Suppressor macrophage treated with lipopolysaccharide for 1 hour (primary cell): ENCODE measurements around the gene RAD54L.
"Not testable (repeated sequence)": the region's sequence is repeated elsewhere in the genome, so short reads cannot be mapped to it uniquely, and the experiment has no call there.

Experiments
- DNase-seq, 3 donors: peaks; one replicate each; pipeline ENCODE4 v3.0.0-alpha.2; 2020 to 2022

Gene RAD54L

DNA sequence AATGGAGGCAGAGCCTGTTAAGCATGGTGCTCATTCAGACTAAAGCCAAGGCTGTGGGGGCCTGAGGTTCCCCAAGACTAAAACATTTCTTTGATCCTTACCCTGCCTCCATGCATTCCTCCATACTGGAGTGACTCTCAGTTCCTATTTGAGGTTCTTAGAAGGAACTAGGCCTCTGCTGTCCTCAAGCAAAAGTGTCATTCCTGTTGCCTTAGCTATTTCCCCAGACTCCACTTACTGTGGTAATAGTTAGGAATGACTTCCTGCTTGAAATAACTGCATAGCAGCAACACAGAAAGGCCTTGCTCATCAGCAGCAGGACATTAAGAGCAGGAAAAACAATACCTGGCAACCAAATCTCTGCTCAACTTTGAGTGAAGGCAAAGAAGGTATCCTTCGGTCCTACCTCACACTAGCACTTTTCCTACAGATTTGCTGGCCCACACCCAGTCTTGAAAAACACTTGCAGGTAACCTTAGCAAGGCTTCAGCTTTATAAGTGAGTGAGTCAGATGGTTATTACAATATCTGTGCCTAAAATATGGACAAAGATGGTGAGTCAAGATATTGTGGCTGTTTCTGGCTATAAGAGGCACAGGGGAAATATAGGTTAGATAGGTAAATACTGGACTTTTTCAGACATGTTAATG, 41.0 kb downstream of the RAD54L start:
- peak; percentile 44 to 53 (median 47) for DNase-seq

DNA sequence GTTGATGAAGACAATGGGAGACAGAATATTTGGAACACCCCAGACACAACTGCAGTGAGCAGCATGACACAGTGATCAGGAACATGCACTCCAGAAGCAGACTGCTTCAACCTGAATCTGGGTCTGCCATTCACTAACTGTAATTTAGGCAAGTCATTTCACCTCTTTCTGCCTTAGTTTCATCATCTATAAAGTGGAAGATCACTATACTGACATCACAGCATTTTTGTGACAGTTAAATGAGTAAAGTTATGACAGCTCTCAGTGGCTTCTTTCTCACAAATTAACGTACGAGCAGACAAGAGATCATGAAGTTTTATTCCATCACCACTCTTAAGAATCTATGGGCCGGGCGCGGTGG, 41.6 kb downstream of the RAD54L start:
- DNase-seq: no peak

DNA sequence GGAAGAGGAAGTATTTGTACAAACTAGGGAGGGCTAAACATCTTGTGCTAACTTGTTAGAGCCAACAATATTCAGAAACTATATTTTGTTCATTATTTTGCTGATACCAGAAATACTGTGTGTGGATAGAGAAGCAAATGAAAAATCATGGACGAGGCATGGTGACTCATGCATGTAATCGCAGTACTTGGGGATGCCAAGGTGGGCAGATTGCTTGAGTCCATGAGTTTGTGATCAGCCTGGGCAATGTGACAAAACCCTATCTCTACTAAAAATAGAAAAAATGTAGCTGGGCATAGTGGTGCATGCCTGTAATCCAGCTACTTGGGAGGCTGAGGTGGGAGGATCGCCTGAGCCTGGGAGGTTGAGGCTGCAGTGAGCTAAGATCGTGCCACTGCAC, 42.4 kb downstream of the RAD54L start:
- no peak for DNase-seq

DNA sequence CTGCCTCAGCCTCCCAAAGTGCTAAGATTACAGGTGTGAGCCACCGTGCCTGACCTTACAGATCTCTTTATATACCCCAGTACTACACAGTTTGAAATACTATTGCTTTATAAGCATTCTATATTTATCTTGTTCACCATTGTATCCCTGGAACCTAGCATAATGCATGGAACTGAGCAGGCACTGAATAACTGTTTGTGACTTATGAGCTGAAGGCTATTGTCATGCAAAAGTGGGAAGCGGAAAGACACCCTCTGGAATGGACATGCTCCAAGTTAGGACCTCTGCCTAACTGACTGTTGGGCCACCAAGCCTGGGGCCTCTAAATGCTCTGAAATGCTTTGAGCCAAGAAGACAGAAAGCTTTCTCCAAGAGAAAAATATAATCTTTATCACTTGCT, 47.7 kb downstream of the RAD54L start:
- DNase-seq: no peak

DNA sequence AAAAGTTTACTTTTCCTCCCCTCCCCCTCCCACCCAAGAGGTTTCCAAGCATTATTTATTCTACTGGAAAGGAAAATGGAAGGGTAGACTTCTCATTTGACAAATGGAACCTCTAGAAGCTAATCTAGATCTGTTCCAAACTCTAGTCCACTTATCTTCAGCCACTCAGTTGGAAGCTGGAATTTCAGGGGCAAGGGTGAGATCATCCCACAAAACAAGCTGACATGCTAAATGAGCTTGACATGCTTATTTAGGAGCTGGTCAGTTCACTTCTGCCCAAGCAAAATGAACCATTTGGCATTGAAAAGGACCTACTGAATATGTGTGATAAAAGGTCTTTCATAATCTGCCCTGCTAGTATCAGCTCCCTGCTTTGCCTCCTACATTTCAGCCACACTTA, 50.8 kb downstream of the RAD54L start:
- DNase-seq: no peak

DNA sequence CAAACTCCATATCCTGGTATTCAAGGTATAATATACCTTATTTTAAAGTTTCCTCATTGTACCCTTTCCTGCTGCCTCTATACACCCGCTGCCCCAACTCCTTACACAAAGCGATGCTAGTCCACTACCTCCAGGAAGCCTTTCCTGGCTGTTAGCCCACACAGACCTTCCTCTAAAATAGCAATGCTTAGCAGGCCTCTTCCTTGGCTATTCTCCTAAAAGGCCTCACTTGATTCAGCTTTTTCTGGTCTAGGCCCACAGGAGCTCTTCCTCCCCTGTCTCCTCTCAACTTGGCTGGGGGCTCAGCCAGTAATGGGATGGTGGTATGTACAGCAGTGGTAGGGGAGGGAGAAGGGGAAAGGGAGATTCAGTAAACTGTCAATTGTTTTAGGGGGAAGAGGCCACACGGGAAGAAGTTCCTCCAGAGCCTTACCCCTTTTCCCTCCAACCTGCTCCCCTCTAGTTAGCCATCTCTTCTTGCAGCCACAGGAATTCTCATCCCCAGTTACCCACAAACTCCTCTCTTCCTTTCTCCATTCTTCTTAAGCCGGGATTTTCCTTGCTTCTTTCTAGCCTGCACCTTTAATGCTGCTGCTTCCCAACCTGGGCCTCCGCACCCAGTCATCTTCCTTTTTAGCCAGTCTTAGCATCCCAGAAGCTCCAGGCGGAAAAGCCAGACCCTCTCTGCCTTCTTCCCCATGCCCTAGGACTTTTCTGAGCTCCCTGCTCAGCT, 53.3 kb downstream of the RAD54L start:
- peak in 1 of 3 donors; percentile 13 for DNase-seq

DNA sequence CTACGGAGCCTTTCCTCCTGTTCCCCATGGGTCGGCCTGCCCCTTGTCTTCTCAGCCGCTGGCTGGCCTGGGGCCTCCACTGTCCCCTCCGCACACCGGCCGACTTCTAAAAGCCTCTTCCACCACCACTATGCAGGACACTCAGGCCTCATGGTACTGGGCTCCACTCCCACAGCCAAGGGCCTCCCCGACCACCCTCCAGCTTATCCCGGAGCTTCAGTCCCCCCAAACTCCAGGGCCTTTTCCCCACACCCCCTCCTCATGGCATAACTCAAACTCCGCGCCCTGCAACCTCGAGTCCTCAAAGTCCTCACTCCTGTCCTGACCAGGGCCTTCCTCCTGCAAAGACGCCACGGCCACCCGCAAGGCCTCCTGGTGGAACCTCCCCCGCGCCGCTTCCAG, 53.8 kb downstream of the RAD54L start:
- peak in 1 of 3 donors; percentile 34 for DNase-seq

DNA sequence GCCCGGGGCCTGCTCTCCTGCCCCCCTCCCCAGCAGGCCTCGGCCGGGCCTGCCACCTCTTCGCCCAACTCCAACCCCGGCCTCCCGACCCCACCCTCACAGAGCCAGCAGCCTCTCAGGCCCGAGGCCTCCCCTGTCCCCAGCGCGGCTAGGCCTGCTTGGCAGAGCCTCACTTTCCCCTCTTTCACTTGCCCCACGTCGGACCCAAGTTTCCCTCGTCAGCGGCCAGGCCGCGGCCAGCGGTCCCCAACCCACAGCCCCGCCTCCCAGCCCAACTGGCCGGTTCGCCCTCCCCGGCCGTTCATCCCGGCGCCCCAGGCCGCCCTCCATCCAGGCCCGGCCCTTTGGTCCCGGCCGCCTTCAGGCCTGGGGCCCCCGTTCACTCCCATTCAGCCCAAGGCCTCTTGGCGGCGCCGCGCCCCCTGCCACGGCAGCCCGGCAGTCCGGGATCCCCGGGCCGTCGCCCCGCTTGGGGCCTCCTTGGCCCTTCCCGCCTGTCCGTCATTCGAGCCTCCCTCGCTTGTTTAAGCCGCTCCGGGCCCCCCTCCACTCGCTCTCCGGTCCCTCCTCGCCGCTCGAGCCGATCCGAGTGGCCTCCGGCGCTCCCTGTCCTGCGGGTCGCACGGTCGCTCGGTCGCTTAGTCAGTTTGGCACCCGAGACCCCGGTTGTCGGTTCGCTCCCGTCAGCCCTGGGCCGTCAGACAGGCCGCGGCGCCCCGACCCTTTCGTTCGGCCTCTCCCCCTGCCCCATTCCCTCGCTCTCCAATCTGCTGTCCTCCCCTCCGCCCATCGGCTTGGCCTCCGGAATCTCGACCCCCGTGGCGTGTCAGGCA, 54.5 kb downstream of the RAD54L start:
- peak; percentile 73 to 88 (median 74) for DNase-seq

DNA sequence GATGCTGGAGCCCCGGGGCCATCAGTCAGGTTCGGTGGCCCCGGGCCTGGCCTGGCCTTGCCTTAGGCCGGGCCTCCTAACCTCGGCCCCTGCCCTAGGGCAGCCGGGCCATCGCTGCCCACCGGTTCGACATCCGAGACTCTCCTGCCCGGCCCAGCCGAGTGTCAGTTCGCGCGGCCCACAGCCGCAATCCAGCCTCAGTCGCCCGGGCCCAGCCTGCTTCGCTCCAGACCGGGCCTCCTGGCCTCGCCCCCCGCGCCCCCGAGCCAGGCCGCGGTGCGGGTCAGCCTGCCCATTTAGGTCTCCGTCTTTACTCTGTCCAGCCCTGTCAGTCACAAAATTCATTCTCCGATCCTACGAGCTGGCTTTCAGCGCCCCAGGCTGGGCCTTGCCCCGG, 55.1 kb downstream of the RAD54L start:
- DNase-seq: peak; percentile 30 to 66 (median 42)

DNA sequence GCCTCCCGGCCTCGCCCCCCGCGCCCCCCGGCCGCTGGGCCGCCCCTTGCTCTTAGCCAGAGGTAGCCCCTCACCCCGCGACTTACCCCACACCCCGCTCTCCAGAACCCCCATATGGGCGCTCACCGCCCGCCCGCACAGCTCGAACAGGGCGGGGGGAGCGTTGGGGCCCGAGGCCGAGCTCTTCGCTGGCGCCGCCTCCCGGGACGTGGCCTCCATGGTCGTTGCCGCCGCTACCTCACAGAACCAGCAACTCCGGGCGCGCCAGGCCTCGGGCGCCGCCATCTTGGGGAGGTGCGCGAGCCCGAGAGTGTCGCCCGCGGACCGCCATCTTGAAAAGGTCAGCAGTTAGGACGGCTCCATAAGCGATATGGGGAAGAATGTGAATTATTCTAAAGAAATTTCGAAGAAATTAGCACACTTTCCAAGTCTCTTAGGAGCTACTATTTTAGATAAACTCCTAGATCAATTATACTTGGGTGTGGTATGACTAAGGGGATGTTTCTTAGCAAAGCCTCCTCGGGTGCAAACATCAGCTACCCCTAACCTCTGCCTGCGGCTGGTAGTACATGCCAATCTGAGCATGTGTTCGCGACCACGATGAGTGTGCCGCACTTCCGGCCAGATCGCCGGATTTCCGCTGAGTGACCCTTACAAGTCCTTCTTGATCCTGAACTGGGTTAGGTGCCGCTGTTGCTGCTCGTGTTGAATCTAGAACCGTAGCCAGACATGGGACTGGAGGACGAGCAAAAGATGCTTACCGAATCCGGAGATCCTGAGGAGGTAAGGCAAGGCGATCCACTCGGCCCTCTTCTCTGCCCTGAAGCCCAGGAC, 55.7 kb downstream of the RAD54L start, which contains the start of the genes LRRC41 and UQCRH:
TSS of gene LRRC41 (minus strand) at position 579 of the 834 bp plus-strand sequence. CDS start at position 285, 294 bp downstream.
TSS of gene UQCRH (plus strand) at position 661 of the 834 bp plus-strand sequence. CDS start at position 730, 69 bp downstream.
- peak; percentile 98 for DNase-seq

DNA sequence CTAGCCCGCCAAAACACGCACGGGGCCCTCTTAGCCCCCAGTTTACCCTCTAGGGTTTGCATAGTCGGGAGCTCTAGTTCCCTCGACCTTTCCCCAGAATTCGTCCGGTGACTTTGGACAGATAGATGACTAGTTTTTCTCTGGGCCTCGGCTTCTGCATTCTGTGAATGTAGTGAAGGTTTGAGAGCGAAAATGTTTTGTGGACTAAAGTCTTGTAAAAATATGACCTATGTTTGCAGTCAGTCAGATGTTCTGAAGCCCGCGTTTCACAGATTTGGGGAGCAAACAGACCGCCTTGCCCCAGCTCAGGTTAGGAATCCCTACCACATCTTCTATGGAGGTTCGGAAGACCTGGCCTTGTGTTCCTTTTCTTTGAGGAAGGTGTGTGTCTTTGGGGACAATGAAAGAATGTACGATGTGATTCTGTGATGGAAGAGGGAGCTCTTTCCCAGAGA, 56.3 kb downstream of the RAD54L start:
- peak in 2 of 3 donors; percentile 10 to 25 for DNase-seq

DNA sequence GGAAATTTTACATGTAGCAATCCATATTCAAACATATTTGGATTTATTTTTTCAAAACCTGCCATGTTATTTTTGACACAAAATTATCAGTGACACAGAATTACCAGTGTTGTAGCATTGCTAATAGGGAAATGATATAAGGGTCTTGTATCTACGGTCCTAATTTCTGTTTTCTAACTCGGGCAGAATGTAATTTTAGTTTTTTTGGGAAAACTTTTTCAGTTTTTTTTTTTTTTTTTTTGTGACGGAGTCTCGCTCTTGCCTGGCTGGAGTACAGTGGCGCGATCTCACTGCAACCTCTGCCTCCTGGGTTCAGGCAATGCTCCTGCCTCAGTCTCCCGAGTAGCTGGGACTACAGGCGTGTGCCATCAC, 58.6 kb downstream of the RAD54L start:
- no peak for DNase-seq

DNA sequence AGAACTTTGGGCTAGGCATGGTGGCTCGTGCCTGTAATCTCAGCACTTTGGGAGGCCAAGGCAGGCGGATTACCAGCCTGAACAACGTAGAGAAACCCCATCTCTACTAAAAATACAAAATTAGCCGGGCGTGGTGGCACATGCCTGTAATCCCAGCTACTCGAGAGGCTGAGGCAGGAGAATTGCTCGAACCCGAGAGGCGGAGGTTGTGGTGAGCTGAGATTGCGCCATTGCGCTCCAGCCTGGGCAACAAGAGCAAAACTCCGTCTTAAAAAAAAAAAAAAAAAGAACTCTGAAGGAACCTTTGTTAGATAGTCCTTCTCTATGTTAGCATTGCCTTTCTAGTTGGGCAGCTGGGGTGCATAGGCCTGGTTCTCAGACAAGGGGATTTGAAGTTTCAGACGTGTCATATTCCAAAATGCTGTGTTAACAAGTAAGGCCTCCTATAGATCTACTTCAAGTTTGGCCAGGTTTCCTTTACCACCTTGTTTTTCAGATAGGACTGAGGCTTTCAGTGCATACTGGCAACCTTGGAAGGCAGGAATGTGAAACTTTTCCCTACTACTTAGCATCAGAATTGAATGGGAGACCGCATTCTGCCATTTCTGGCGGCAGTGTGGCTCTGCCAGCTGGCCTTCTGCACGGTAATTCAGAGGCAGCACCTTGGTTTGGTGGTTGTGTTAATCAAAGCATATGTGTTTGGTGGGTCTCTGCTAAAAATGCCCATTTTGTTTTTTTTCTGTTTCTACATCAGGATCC, 62.0 kb downstream of the RAD54L start:
- no peak for DNase-seq

DNA sequence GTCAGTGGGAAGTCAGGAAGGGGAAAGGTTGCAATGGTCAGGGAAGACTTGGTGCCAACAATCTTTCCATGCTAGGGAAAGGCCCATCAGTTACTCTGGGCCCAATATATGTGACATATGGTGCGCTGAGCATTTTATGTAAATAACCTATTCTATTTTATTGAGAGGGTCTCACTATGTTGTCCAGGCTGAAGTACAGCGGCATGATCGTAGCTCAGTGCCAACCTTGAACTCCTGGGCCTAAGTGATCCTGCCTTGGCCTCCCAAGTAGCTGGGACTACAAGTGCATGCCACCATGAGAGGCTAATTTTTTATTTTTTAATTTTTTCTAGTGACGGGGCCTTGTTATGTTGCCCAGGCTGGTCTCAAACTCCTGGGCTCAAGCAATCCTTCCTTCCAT, 62.8 kb downstream of the RAD54L start:
- no peak for DNase-seq

DNA sequence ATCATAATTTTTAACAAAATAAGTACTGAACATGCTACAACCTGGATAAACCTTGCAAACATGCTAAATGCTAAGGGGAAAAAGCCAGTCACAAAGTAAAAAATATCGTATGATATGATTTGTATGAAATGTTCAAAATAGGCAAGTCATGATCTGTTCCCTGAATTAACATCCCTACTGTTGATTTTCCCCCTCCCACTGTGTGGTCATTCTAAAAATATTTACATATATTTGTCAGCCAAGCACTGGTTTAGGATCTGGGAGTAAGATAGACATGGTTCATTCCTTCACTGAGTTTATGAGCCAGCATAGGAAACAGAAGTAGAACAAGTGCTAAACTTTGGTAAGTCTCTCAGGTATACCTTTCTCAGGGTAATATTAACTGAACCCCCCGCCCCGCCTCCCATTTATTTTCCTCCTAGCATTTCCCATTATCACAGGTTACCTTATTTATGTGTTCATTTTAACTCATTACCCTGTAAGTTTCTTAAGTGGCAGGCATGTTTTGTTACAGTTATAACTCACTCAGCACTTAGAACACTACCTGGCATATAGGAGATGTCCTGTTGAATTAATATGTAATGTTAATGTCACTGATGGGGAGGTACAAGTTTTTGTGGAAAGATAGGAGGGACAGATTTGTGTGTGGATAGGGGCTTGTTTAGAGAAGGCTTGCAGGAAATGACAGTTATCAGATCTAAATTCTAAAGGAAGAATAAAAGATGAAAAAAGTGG, 68.3 kb downstream of the RAD54L start:
- no peak for DNase-seq

DNA sequence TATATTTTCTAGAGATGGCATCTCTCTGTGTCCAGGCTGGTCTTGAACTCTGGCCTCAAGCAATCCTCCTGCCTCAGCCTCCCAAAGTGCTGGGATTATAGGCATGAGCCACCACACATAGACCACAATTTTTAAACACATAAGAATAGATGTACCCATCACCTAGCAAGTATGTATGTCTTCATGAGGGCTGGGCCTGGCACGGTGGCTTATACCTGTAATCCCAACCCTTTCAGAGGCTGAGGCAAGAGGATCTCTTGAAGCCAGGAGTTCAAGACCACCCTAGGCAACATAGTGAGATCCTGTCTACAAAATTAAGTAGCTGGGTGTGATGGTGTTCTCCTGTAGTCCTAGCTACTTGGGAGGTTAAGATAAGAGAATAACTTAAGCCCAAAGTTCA, 69.8 kb downstream of the RAD54L start:
- no peak for DNase-seq

DNA sequence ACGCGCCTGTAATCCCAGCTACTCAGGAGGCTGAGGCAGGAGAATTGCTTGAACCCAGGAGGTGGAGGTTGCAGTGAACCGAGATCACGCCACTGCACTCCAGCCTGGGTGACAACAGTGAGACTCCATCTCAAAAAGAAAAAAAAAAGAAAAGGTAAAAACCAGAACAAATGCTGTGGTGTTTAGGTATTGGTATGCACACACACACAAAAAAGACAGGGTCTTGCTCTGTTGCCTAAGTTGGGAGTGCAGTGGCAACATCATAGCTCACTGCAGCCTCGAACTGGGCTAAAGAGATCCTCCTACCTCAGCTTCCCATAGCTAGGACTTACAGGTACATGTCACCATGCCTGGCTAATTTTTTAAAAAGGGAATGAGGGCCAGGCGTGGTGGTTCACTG, 71.7 kb downstream of the RAD54L start:
- DNase-seq: not testable (repeated sequence)

DNA sequence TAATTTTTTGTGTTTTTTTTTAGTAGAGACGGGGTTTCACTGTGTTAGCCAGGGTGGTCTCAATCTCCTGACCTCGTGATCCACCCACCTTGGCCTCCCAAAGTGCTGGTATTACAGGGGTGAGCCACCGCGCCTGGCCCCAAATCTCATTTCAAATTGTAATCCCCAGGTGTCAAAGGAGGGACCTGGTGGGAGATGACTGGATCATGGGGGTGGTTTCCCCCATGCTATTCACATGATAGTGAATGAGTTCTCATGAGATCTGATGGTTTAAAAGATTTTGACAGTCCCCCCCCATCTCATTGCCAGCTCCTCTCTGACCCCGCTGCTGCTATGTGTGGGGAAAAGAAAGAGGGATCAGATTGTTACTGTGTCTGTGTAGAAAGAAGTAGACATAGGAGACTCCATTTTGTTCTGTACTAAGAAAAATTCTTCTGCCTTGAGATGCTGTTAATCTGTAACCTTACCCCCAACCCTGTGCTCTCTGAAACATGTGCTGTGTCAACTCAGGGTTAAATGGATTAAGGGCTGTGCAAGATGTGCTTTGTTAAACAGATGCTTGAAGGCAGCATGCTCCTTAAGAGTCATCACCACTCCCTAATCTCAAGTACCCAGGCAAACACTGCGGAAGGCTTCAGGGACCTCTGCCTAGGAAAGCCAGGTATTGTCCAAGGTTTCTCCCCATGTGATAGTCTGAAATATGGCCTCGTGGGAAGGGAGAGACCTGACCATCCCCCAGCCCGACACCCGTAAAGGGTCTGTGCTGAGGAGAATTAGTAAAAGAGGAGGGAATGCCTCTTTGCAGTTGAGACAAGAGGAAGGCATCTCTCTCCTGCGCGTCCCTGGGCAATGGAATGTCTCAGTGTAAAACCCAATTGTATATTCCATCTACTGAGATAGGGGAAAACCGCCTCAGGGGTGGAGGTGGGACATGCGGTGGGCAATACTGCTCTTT, 72.7 kb downstream of the RAD54L start:
- DNase-seq: not testable (repeated sequence)

DNA sequence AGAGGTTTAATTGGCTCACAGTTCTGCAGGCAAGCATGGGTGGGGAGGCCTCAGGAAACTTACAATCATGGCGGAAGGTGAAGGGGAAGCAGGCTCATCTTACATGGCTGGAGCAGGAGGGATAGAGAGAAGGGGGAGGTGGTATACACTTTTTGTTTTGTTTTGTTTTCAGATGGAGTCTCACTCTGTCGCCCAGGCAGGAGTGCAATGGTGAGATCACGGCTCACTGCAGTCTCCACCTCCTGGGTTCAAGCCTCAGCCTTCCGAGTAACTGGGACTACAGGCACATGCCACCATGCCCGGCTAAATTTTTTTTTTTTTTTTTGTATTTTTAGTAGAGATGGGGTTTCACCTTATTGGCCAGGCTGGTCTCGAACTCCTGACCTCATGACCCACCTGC, 74.6 kb downstream of the RAD54L start:
- DNase-seq: not testable (repeated sequence)
